Fibroblast of skin of back (primary cell): ENCODE data around the gene DUS1L.
"Not testable (repeated sequence)": the region's sequence is repeated elsewhere in the genome, so short reads cannot be mapped to it uniquely, and the experiment has no call there.

Experiments
- DNase-seq: peaks from one replicate; pipeline ENCODE4 v3.0.0-alpha.2; 2013

Gene DUS1L

GRCh38 chr17:82039695-82040299, 25.8 kb downstream of the DUS1L start:
- DNase-seq = no peak

GRCh38 chr17:82038796-82039409, 26.7 kb downstream of the DUS1L start:
- DNase-seq = not testable (repeated sequence)

DNA sequence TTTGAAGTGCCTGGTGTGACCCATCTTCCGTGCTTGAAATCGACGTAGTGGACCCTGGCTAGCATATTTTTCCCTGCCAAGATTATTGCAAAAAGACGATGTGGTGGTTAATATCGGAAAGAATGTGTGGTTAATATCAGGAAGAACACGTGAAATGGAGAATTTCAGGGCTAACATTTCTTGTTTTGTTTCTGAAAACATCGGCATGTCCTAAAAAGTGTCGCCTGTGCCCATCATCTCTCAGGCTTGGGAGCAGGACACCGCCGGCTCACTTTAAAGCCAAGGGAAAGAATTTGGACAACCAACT, 27.8 kb downstream of the DUS1L start:
- no peak for DNase-seq

DNA sequence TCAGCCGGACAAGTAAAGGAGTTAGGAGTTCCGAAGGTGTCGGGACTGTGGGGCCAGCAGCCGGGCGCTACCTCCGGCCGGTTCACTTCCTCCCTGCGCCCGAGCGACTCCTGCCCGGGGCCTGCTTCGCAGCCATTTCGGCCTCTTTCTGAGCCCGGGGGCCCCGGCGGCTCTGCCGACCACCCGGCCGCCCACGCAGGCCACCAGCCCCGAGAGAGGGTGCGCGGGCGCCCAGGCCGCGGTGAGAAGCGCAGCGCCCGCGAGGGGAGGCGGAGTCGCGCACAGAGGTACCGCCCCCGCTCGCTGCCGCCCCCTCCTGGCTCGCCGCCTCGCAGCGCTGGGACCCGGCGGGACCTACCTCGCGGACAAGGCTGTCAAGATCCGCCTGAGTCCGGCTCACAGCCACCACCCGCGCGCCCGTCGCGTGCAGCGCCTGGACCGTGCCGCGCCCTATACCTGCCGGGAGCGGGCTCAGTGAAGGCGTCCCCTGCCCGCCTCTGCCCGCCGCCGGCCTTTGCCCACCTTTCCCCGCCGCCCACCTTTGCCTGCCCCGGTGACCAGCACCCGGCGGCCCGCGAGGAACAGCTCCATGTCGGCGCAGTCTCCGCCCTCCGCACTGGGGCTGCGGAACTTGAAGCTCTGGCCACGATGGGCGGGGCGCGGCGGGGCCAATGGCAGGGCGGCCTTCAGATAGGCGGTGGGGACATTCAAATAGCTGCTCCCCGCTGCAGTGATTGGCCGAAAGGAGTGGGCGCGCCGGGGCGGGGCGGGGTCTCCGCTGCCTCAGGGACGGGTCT, 28.3 kb downstream of the DUS1L start, which contains the start of gene DCXR:
DCXR (minus strand) TSS at position 606 of the 797 bp plus-strand sequence; CDS start at position 591, 15 bp downstream.
- DNase-seq = peak; percentile 96

DNA sequence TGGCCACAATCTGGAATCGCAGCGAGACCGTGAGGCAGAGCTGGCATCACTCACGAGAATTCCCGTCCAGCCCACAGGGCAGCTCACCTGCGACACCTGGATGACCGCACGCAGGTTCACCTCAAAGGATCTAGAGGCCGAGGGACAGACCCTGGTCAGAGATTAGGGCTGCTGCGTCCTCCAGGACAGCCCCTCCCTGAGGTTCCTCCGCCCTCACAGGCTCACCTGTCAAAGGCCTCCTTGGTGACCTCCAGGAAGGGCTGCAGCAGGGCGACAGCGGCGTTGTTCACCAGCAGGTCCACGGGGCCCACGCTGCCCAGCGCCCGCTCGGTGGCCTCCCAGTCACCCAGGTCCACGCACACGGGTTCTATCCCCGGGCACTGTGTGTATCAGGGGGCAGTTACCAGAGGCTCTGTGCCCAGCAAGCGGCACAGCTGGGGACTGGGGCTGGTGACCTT, 28.9 kb downstream of the DUS1L start:
- DNase-seq = no peak

DNA sequence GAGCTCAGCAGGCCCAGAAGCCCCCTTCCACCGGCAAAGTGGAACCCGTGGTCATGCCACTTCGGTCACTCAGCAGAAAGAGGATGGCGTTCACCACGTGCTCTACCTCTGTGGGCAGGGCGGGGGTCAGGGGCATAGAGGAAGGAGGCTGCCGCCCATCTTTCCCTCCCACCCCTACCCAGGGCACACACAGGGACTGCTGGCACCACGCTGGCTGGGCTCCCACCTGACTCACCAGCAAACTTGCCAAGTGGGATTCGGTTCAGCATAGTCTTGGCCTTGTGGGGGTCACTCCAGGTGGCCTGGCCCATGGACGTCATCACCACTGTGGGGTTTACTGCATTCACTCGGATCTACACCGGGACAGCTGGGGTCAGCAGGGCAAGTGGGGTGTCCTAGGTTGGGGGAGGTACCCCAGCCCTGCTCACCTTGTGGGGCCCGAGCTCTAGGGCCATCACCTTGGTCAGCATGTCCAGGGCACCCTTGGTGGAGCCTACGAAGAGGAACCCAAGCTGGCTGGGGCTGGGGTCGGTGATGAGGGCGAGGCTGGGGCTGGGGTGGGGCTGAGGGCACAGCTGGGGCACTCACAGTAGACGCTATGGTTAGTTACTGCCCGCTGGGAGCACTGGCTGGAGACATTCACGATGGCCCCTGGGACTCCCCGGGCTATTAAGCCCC, 29.5 kb downstream of the DUS1L start:
- DNase-seq = no peak

DNA sequence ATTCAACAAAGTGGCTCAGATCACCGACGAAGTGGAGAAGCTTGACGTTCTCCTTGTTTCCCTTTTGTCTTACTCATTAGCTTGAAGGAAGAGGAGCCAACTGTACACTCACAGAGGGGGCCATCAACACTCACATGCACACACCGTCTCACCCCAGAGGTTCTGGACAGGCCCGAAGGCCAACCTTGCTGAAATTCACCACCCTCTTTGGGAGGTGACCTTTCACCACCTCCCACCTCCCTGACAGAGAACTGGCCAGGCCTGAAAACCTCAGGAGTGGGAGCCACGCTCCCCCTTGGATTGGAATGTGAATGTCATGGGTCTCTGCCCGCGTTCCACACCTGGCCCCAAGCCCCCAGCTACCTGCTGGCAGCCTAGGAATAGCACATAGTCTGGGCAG, 30.1 kb downstream of the DUS1L start:
- no peak for DNase-seq

DNA sequence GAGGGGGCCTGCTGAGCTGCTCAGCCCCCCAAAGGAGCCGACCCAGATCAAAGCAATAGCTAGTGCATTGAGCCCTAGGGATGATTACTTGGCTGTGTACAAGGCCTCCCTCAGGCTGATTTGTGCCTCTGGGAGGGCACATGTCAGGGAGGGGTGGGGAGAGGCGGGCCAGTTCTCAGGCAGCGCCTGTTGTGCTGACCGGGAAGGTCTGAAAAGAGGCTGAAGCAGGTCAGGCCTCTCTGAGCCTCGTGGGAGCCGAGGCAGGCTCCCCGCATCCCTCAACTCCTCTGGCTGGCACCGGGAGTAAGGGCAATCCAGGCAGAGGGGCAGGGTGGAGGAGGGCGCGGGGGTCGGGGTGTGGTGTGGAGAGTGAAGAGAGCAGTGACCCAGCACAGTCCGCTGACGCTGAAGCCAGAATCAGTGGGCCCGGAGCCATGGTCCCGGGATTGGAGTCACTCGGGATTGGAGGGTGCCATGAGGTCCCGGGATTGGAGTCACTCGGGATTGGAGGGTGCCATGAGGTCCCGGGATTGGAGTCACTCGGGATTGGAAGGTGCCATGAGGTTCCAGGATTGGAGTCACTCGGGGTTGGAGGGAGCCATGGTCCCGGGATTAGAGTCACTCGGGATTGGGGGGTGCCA, 31.1 kb downstream of the DUS1L start:
- DNase-seq = no peak

DNA sequence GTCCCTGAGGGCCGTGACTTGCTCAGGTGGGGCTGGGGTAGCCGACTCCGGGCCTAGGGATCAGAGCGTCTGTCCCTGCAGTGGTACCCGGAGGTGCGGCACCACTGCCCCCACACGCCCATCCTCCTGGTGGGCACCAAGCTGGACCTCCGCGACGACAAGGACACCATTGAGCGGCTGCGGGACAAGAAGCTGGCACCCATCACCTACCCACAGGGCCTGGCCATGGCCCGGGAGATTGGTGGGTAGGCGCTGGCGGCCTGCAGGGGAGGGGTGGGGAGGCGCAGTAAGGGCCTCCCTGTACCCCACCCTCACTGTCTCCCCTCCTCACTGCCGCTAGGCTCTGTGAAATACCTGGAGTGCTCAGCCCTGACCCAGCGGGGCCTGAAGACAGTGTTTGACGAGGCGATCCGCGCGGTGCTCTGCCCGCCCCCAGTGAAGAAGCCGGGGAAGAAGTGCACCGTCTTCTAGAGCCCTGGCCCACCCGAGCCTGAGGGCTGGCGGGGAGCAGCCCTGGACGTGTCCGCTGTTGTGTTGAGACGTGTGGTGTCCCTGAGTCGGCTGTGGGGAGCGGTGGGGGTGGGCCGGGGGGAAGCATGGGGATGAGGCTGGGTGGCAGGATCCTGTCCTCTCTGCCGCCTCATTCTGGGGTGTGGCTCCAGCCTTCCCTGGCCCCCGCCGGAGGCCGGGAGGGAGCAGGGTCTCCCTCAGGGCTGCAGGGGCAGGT, 32.1 kb downstream of the DUS1L start:
- DNase-seq = no peak

DNA sequence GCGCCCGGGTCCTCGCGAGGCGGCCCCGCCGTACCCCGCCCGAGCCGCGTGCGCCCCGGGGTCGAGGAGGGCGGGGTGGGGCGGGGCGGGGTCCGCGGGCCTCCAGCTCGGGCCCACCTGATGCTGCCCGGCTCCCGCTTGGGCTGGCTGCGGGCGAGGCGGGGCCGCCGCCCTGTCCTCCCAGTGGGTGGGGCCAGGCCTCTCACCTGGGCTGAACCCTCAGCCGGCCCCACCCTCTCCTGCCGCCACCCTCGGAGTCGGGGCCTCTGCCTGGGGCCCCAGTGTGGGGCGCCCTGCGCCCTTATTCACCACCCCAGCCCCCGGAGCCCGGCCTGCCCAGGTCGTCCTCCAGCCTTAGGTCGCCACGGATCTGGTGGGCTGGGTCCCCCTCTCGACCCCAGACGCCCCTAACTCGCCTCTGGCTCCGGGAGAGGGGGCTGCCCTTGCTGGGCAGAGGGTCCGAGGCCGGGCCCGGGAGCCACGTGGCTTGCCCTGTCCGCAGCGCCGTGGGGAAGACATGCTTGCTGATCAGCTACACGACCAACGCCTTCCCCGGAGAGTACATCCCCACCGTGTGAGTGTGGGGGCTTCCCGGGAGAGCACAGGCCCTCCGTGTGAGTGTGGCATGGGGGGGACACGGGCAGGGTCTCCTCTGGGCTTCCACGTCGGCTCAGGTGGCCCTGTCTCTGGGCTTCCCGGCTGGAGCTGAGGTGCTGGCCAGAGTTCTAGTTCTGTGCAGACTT, 33.5 kb downstream of the DUS1L start:
- DNase-seq = no peak

- DNase-seq = peak; percentile 16
These were observed 34.2 kb downstream of the DUS1L start, which contains the start of gene RAC3 for GRCh38 chr17:82031303-82031884. Gene RAC3, plus strand, starts transcription at chr17:82031678. Its CDS starts 84 bp downstream, at chr17:82031762.

- DNase-seq = peak; percentile 76
These were observed 34.9 kb downstream of the DUS1L start for GRCh38 chr17:82030470-82031302.

GRCh38 chr17:82029990-82030469, 35.6 kb downstream of the DUS1L start:
- no peak for DNase-seq

- DNase-seq = no peak
These were observed 36.2 kb downstream of the DUS1L start for GRCh38 chr17:82029391-82029790.

DNA sequence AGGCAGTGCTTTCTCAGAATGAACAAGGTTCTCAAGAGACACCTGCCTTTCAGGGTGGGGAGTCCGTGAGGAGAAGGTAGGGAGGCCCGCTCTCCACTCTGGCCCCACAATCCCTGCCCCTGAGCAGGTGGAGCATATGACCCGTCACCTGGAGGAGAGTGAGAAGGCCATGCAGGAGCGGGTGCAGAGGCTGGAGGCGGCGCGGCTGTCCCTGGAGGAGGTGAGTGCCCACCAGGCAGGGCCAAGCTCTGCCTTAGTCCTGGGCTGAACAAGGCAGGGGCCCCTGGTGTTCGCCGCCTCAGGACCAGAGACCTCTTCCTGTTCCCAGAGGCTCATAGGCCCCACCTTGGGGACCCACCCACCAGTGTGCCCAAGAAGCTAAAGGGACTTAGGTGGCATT, 36.6 kb downstream of the DUS1L start:
- DNase-seq = no peak

GRCh38 chr17:82028246-82028645, 37.4 kb downstream of the DUS1L start:
- no peak for DNase-seq

DNA sequence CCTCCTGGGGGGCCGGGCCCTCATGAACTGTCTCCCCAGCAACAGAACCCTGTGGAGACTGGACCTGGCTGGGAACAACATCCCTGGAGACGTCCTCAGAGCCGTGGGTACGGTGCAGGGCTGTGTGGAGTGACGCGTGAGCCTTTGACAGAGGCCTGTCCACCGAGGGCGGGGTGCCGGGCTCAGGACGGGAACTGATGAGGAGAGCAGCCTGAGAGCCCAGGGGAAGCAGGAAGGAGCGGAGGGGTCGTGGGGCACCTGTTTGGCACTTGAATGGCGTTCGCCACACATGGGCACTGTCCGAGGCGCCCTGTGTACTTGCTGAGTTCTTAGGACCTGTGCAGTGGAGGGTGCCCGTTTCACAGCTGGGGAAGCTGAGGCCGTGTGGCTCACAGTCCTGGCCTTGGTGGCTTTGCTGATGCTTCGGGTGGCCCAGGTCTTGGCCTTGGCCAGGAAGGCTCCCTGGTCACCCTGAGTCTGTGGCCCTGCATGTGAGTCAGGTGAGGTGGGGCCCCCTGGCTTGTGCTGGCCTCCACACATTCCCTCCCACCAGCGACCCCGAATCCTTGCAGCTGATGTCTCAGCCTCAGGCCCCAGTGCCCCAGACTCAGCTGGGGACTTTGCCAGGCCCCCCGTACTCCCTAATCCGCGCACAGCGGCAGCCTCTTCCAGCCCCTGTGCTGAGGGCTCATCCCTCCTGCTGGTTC, 40.0 kb downstream of the DUS1L start:
- no peak for DNase-seq

DNA sequence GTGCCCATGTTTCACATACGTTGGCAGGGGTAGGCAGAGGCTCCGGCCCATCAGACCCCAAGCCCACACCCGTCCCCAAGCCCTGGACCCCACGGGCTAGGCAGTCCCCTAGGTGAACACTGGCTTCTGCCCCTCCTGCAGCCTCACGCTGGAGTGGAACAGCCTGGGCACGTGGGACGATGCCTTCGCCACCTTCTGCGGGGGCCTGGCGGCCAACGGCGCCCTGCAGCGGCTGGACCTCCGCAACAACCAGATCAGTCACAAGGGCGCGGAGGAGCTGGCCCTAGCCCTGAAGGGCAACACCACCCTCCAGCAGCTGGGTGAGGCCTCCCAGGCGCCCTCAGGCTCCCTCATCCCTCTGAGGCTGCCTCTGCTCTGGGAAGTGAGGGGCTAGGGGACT, 40.7 kb downstream of the DUS1L start:
- DNase-seq = no peak
